GM12891 (cell line): ENCODE results near the gene NFATC2IP.

Experiments used
- PAX5 ChIP-seq: IDR thresholded peaks from 2 replicates; pipeline ENCODE4 v1.6.1; 2011; ENCODE audit warnings: low read length, moderate library complexity, mild to moderate bottlenecking; ENCODE audit not compliant: insufficient read depth, severe bottlenecking
- POLR2A ChIP-seq: IDR thresholded peaks from 2 replicates; pipeline ENCODE4 v1.6.1; 2011; ENCODE audit warnings: low read depth, low read length, control low read depth
- POLR2AphosphoS5 ChIP-seq: IDR thresholded peaks from 2 replicates; pipeline ENCODE4 v1.6.1; 2011; ENCODE audit warnings: low read depth, low read length, control low read depth
- POU2F2 ChIP-seq: IDR thresholded peaks from 2 replicates; pipeline ENCODE4 v1.6.1; 2011; ENCODE audit warnings: low read depth, mild to moderate bottlenecking, control low read depth, low read length, moderate library complexity
- TAF1 ChIP-seq: IDR thresholded peaks from 2 replicates; pipeline ENCODE4 v1.6.1; 2011; ENCODE audit warnings: low read depth, low read length, control low read depth

- TF ChIP-seq POLR2A (no peak), TAF1 (no peak), POLR2AphosphoS5 (no peak), PAX5 (no peak), POU2F2 (no peak)
Observed at GRCh38 chr16:28910086-28911031, 40.4 kb upstream of the NFATC2IP start.
